ENCODE measurements around the gene CDX1.

DNA sequence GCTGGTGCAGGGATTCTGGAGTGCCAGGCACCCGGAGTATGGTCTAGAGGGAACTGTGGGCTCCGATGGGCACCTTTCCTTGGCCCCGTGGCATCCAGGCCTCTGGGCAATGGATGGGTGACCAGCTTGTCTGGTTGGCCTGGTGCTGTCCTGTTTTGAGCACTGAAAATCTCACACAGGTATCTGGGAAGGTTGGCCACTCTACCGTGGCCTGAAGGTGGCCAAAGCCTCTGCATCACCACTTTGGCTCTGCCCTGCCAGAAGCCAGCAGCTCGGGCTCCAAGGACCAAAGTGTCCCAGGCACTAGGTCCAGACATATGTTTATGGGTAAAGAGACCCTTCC lies 52.1 kb downstream of the CDX1 start:
- no peak for TF ChIP-seq SP1 (IDR thresholded peaks at IDR 0.05)
- no peak for TF ChIP-seq BHLHE40 (IDR thresholded peaks at IDR 0.05; ENCODE audit: borderline replicate concordance)
- TF ChIP-seq, protein P1, sequence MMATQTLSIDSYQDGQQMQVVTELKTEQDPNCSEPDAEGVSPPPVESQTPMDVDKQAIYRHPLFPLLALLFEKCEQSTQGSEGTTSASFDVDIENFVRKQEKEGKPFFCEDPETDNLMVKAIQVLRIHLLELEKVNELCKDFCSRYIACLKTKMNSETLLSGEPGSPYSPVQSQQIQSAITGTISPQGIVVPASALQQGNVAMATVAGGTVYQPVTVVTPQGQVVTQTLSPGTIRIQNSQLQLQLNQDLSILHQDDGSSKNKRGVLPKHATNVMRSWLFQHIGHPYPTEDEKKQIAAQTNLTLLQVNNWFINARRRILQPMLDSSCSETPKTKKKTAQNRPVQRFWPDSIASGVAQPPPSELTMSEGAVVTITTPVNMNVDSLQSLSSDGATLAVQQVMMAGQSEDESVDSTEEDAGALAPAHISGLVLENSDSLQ (IDR thresholded peaks at IDR 0.05), result no peak
- no peak for TF ChIP-seq TARDBP (IDR thresholded peaks at IDR 0.05)
- no peak for TF ChIP-seq FOXM1 (IDR thresholded peaks at IDR 0.05; ENCODE audit: borderline replicate concordance)
- no peak for TF ChIP-seq LEF1 (IDR thresholded peaks at IDR 0.05; ENCODE audit: borderline replicate concordance)
- no peak for TF ChIP-seq SUZ12 (IDR thresholded peaks at IDR 0.05)
- TF ChIP-seq FOXA1 (IDR thresholded peaks at IDR 0.05), result no peak
- no peak for TF ChIP-seq HDGF (IDR thresholded peaks at IDR 0.05; ENCODE audit: borderline replicate concordance)
- no peak for TF ChIP-seq L3MBTL2 (conservative IDR thresholded peaks at IDR 0.05)
- TF ChIP-seq ARNT (IDR thresholded peaks at IDR 0.05), result no peak
- no peak for TF ChIP-seq FOXK2 (IDR thresholded peaks at IDR 0.05)
- no peak for TF ChIP-seq CTBP1 (IDR thresholded peaks at IDR 0.05; ENCODE audit: borderline replicate concordance)
- TF ChIP-seq NFRKB (IDR thresholded peaks at IDR 0.05), result no peak
